Measurements from ENCODE around the gene IMPDH2.

DNA sequence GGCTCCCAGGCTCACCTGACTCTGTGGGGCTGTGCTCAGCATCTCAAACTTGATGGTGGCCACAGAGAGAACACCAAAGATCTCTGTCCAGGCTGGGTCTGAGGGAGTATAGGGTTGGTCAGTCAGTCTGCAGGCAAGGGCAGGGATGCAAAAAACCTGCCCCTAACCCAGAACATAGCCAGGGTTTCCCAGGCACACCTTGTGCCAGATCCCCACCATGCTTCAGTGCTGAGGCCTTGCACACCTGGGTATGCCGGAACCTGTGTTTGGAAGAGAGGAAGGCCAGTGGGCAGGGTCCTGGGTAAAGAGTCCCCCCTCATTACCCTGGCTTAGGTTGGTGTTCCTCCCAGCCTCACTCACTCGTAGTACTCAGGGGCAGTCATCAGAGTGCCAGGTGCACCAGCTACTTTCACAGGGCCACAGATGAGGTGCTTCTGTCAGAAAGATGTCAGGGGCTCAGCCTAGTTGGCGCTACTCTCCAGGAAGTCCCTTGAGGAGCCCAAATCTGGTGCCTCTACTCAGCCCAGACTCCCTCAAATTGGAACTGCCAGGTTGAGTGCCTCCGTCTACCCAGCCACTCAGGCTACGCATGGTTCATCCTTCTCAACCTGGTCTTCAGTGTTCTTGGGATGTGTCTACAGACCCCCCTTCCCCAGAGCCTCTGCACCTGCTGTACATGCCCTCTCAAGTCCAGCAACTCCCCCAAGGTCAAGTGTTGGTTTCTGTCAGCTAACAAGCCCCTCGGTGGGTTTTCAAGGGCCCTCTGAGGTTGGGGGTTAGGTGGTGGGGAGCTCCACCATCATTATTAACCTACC is 12.6 kb downstream of the IMPDH2 start:
- TF ChIP-seq, protein P1, sequence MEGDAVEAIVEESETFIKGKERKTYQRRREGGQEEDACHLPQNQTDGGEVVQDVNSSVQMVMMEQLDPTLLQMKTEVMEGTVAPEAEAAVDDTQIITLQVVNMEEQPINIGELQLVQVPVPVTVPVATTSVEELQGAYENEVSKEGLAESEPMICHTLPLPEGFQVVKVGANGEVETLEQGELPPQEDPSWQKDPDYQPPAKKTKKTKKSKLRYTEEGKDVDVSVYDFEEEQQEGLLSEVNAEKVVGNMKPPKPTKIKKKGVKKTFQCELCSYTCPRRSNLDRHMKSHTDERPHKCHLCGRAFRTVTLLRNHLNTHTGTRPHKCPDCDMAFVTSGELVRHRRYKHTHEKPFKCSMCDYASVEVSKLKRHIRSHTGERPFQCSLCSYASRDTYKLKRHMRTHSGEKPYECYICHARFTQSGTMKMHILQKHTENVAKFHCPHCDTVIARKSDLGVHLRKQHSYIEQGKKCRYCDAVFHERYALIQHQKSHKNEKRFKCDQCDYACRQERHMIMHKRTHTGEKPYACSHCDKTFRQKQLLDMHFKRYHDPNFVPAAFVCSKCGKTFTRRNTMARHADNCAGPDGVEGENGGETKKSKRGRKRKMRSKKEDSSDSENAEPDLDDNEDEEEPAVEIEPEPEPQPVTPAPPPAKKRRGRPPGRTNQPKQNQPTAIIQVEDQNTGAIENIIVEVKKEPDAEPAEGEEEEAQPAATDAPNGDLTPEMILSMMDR (conservative IDR thresholded peaks at IDR 0.05; ENCODE audit: low read depth, low read length), result no peak
- TF ChIP-seq EZH2phosphoT487 (IDR thresholded peaks at IDR 0.05; ENCODE audit: borderline replicate concordance, low read length) (no peak), EZH2 (IDR thresholded peaks at IDR 0.05; ENCODE audit: low read length, unreplicated experiment) (no peak)

Data from PC-3 (cell line).